Thoracic aorta (tissue), 2 donors: Measurements from ENCODE around the gene KDM6A. TPM values are rescaled to one million over a fixed set of nuclear protein-coding genes. Genes with fewer than 3 reads are reported as not detected.

ENCODE experiments used
- ATAC-seq: fragments of 150-250 bp; one replicate; pipeline ENCODE4 v1.8.0; 2017; ENCODE audit warnings: low read depth; ENCODE audit not compliant: insufficient number of reproducible peaks, low FRiP score
- DNase-seq: peaks from one replicate; pipeline ENCODE4 v3.0.0-alpha.2; 2020; ENCODE audit warnings: low spot score
- H3K27ac ChIP-seq, 2 donors: fragments of 200-600 bp; sonication (generic); 1 replicate in 1 of 2; 2 replicates in 1 of 2; pipeline ENCODE4 v1.5.1; 2016; ENCODE audit warnings: mild to moderate bottlenecking in 2 of 2, moderate library complexity in 2 of 2
- H3K27me3 ChIP-seq: fragments of 200-600 bp; sonication (generic); replicated peaks from 2 replicates; pipeline ENCODE4 v1.6.0; 2016; ENCODE audit warnings: mild to moderate bottlenecking; ENCODE audit not compliant: insufficient read depth
- H3K36me3 ChIP-seq: fragments of 200-600 bp; sonication (generic); one replicate; pipeline ENCODE4 v1.5.1; 2016
- H3K4me1 ChIP-seq, 2 donors: fragments of 200-600 bp; sonication (generic); 1 replicate in 1 of 2; 2 replicates in 1 of 2; pipeline versions ENCODE4 v1.5.1 to v1.6.0; 2016; ENCODE audit warnings: low read depth in 2 of 2, mild to moderate bottlenecking in 1 of 2; ENCODE audit not compliant: control insufficient read depth in 1 of 2
- H3K4me3 ChIP-seq: fragments of 200-600 bp; sonication (generic); 2 replicates; pipeline ENCODE4 v1.5.1; 2016; ENCODE audit warnings: mild to moderate bottlenecking
- H3K9me3 ChIP-seq: fragments of 200-600 bp; sonication (generic); 2 replicates; pipeline ENCODE4 v1.5.1; 2016
- CTCF ChIP-seq: fragments of 200-600 bp; sonication (generic); IDR thresholded peaks from one replicate; pipeline ENCODE4 v1.5.1; 2019; ENCODE audit warnings: antibody characterized with exemption
- total RNA-seq, 2 donors: library from RNA; depleted of rRNA; stranded (reverse); fragments of >200 nt; gene quantifications; one replicate each; pipeline versions ENCODE4 v1.1.0 to v1.2.3, GENCODE V29; 2016

The KDM6A gene
- total RNA-seq, 2 donors from 2014 or later: 18.3 to 26.9 TPM

DNA sequence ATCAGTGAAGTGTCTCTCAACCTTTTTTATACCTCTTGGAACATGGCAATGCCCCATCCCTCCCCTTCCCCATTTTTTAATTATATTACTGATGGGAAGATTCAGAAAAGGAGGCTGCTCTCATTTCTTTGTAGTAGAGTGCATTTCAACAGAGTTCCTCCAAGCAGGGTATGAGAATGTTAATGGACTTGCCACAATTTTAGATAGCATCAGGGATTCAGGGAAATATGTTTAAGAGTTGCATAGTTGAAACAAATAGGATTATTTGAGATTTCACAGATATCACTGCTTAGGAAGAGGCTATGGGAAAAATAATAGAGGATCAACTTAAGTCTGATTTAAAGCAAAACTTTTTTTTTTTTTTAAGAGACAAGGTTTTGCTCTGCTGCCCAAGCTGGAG, 281.5 kb downstream of the KDM6A start:
- H3K4me3 ChIP-seq: no peak overlapping the region
- no peak for DNase-seq
- H3K9me3 ChIP-seq: no peaks in the 10 kb centered on the region
- no peaks in the 10 kb centered on the region for H3K36me3 ChIP-seq
- H3K27ac ChIP-seq: no peak overlapping the region
- H3K27me3 ChIP-seq: no peaks in the 10 kb centered on the region
- TF ChIP-seq CTCF: no peak
- no peak for ATAC-seq
- H3K4me1 ChIP-seq: no peaks in the 10 kb centered on the region

- no peak for TF ChIP-seq CTCF
- Histone ChIP-seq H3K4me3 (no peak overlapping the region), H3K36me3 (no peaks in the 10 kb centered on the region), H3K9me3 (no peaks in the 10 kb centered on the region), H3K27me3 (no peaks in the 10 kb centered on the region), H3K27ac (no peak overlapping the region), H3K4me1 (no peaks in the 10 kb centered on the region)
- ATAC-seq: no peak
- DNase-seq: no peak
Measured at GRCh38 chrX:45157647-45158046, 284.7 kb downstream of the KDM6A start.

Other genes starting within 250 kb of the KDM6A start
- not detected for gene DUSP21, start 29.2 kb upstream of the KDM6A start, total RNA-seq